HG03432 (cell line): ENCODE data around the gene PTGIR.

ENCODE experiments used
- ATAC-seq: cut with Tn5 transposase; IDR thresholded peaks from one replicate; pipeline ENCODE4 v1.9.1; 2021; ENCODE audit warnings: mild to moderate bottlenecking, moderate library complexity; ENCODE audit not compliant: unreplicated experiment

Gene PTGIR

GRCh38 chr19:46601318-46602224 lies 23.3 kb downstream of the PTGIR start, which contains the start of gene CALM3:
Gene CALM3 (plus strand): TSS chr19:46601330. CDS start chr19:46601435, 105 bp downstream.
- no peak for ATAC-seq

GRCh38 chr19:46600384-46601317 lies 24.2 kb downstream of the PTGIR start:
- ATAC-seq: peak; percentile 78

GRCh38 chr19:46599716-46600373 lies 25.0 kb downstream of the PTGIR start:
- no peak for ATAC-seq

- no peak for ATAC-seq
These were observed 26.4 kb downstream of the PTGIR start for GRCh38 chr19:46598372-46598917.

GRCh38 chr19:46596008-46596407 lies 28.9 kb downstream of the PTGIR start:
- ATAC-seq: no peak

GRCh38 chr19:46591870-46592269 lies 33.0 kb downstream of the PTGIR start:
- ATAC-seq: no peak

- no peak for ATAC-seq
These were observed 33.6 kb downstream of the PTGIR start for GRCh38 chr19:46591254-46591653.

GRCh38 chr19:46587861-46588260 lies 37.0 kb downstream of the PTGIR start:
- no peak for ATAC-seq

GRCh38 chr19:46586294-46586693 lies 38.6 kb downstream of the PTGIR start:
- ATAC-seq: no peak

GRCh38 chr19:46585539-46585938 lies 39.4 kb downstream of the PTGIR start:
- ATAC-seq: no peak

- ATAC-seq: no peak
These were observed 44.6 kb downstream of the PTGIR start for GRCh38 chr19:46580247-46580646.

- no peak for ATAC-seq
These were observed 45.5 kb downstream of the PTGIR start for GRCh38 chr19:46579361-46579879.

- no peak for ATAC-seq
These were observed 46.4 kb downstream of the PTGIR start for GRCh38 chr19:46578450-46578849.

- ATAC-seq: no peak
These were observed 50.4 kb downstream of the PTGIR start for GRCh38 chr19:46574533-46574932.

- no peak for ATAC-seq
These were observed 51.0 kb downstream of the PTGIR start for GRCh38 chr19:46573679-46574498.

- no peak for ATAC-seq
These were observed 53.4 kb downstream of the PTGIR start for GRCh38 chr19:46571495-46571894.
